HepG2 (cell line): ENCODE data around the gene TOGARAM1. TPM values are rescaled to one million over a fixed set of nuclear protein-coding genes. Genes with fewer than 3 reads are reported as not detected.

ENCODE experiments used
- ATAC-seq: fragments of 200-7000 bp; cut with Tn5 transposase; 3 replicates; pipeline ENCODE4 v1.9.1; 2020; ENCODE audit warnings: mild to moderate bottlenecking, moderate library complexity
- BruUV-seq: library from RNA; stranded (reverse); fragments of 400-500 nt; replicated peaks from 2 replicates; lab custom pipeline; 2021; lab: Mats Ljungman, UMichigan
- CTCF ChIA-PET: fragments of 300-600 bp; formaldehyde crosslinking; extraction: SDS; loops from one replicate; lab custom pipeline; 2021; ENCODE audit warnings: low total read pairs, inconsistent platforms, low intra/inter-chr PET ratio; lab: Yijun Ruan, JAX
- POLR2A ChIA-PET: fragments of 350-600 bp; sonication (Branson Sonifier 250); formaldehyde crosslinking; loops from one replicate; lab custom pipeline; 2020; ENCODE audit warnings: antibody characterized with exemption, inconsistent platforms; lab: Yijun Ruan, JAX
- DNase-seq: peaks from one replicate; pipeline ENCODE4 v3.0.0-alpha.2; 2015; ENCODE audit warnings: low spot score
- FAIRE-seq: peaks from 3 replicates; lab custom pipeline; 2011; peaks lifted over from hg19 to GRCh38; lab: Jason Lieb, UNC
- H2AFZ ChIP-seq: one replicate; pipeline ENCODE4 v1.6.1; 2011; ENCODE audit warnings: low read length, inconsistent platforms
- H3K27ac ChIP-seq: fragments of 300-600 bp; 3 replicates; pipeline ENCODE4 v1.8.0; 2011; ENCODE audit warnings: mixed run types, mild to moderate bottlenecking, mixed read lengths, low read length, inconsistent platforms; ENCODE audit not compliant: insufficient read depth; ENCODE audit errors: extremely low read length
- H3K27me3 ChIP-seq, 2 experiments: fragments of 200-600 bp in 1 of 2; 2 replicates in 1 of 2; 3 replicates in 1 of 2; pipeline versions ENCODE4 v1.6.0 to v1.8.0; 2011; ENCODE audit warnings: low read length in 2 of 2, mild to moderate bottlenecking in 2 of 2, moderate library complexity in 2 of 2, inconsistent platforms in 1 of 2; ENCODE audit not compliant: insufficient read depth in 2 of 2, control insufficient read depth in 1 of 2
- H3K36me3 ChIP-seq, 2 experiments: fragments of 200-600 bp in 1 of 2; replicated peaks in 1 of 2; 2 replicates in 1 of 2; 3 replicates in 1 of 2; pipeline versions ENCODE4 v1.5.1 to v1.8.0; 2011; ENCODE audit warnings: low read length in 2 of 2, inconsistent platforms in 1 of 2; ENCODE audit not compliant: insufficient read depth in 2 of 2, control insufficient read depth in 1 of 2
- H3K4me1 ChIP-seq: 2 replicates; pipeline ENCODE4 v1.5.1; 2012; ENCODE audit warnings: low read length, inconsistent platforms; ENCODE audit not compliant: insufficient read depth
- H3K4me2 ChIP-seq: 2 replicates; pipeline ENCODE4 v1.6.0; 2011; ENCODE audit warnings: low read depth, low read length, inconsistent platforms
- H3K4me3 ChIP-seq, 3 experiments: fragments of 200-600 bp in 1 of 3; sonication (generic), shearing (Covaris generic) in 1 of 3; replicated peaks in 1 of 3; 2 replicates each; pipeline ENCODE4 v1.5.1; 2011 to 2016; ENCODE audit warnings: low read length in 3 of 3, inconsistent platforms in 2 of 3, low read depth in 2 of 3, mild to moderate bottlenecking in 2 of 3, control low read depth in 1 of 3, mixed read lengths in 1 of 3; ENCODE audit not compliant: insufficient read depth in 1 of 3
- H3K79me2 ChIP-seq: one replicate; pipeline ENCODE4 v1.6.1; 2011; ENCODE audit warnings: low read length, inconsistent platforms; ENCODE audit not compliant: insufficient read depth
- H3K9ac ChIP-seq: 2 replicates; pipeline ENCODE4 v1.6.0; 2011; ENCODE audit warnings: mild to moderate bottlenecking, low read depth, low read length, inconsistent platforms; ENCODE audit not compliant: insufficient read depth
- H3K9me3 ChIP-seq: 2 replicates; pipeline ENCODE4 v1.5.1; 2012; ENCODE audit warnings: mild to moderate bottlenecking, low read length
- H4K20me1 ChIP-seq: 2 replicates; pipeline ENCODE4 v1.6.0; 2011; ENCODE audit warnings: inconsistent platforms, mild to moderate bottlenecking, low read length, moderate library complexity; ENCODE audit not compliant: insufficient read depth
- ATF7 ChIP-seq, 2 experiments: fragments of 450-650 bp in 1 of 2; sonication (generic) in 1 of 2; formaldehyde crosslinking in 1 of 2; IDR thresholded peaks; 2 replicates each; pipeline versions ENCODE4 v1.4.0 to v1.6.1; 2016 to 2020; ENCODE audit warnings: antibody characterized with exemption in 1 of 2, mild to moderate bottlenecking in 1 of 2, missing genetic modification reagents in 1 of 2
- CREB1 ChIP-seq, 2 experiments: fragments of 450-650 bp in 1 of 2; IDR thresholded peaks; 2 replicates each; pipeline ENCODE4 v1.6.1; 2016 to 2017; ENCODE audit warnings: control low read depth in 1 of 2, mild to moderate bottlenecking in 1 of 2, missing compliant biosample characterization in 1 of 2, missing genetic modification characterization in 1 of 2
- JUNB ChIP-seq: sonication (generic); formaldehyde crosslinking; IDR thresholded peaks from 2 replicates; pipeline ENCODE4 v1.8.0; 2022; ENCODE audit warnings: missing genetic modification reagents, mild to moderate bottlenecking, borderline replicate concordance
- NBN ChIP-seq: fragments of 450-650 bp; conservative IDR thresholded peaks from 2 replicates; pipeline ENCODE4 v1.6.1; 2017
- ZNF12 ChIP-seq: sonication (generic); formaldehyde crosslinking; IDR thresholded peaks from 2 replicates; pipeline ENCODE4 v1.5.0; 2020; ENCODE audit warnings: missing genetic modification reagents
- ZNF292 ChIP-seq: sonication (generic); formaldehyde crosslinking; IDR thresholded peaks from 2 replicates; pipeline ENCODE4 v1.8.1; 2022; ENCODE audit warnings: mild to moderate bottlenecking, low read depth, missing genetic modification reagents, borderline replicate concordance
- ZSCAN22 ChIP-seq: sonication (generic); formaldehyde crosslinking; IDR thresholded peaks from 2 replicates; pipeline ENCODE4 v1.4.0; 2020; ENCODE audit warnings: mild to moderate bottlenecking, missing genetic modification reagents
- in situ Hi-C: cut with HindIII; loops from 2 replicates; pipeline ENCODE4 v1.10.0; 2017; ENCODE audit warnings: low pct_unique_long_range_greater_than_20kb; ENCODE audit not compliant: extremely low pct_ligation_motif_present
- intact Hi-C: fragments of 100-400 bp; cut with micrococcal nuclease; formaldehyde crosslinking; loops from one replicate; pipeline ENCODE4 v1.10.0; 2022; ENCODE audit not compliant: unreplicated experiment
- polyA plus RNA-seq, 8 experiments: library from polyadenylated mRNA; depleted of rRNA in 3 of 8; stranded (reverse) in 7 of 8; unstranded in 1 of 8; fragments of >200 nt; fragmentation: Illumina TruSeq in 4 of 8; extraction: Trizol in 4 of 8; gene quantifications; 2 replicates each; pipeline versions ENCODE4 v1.2.1 to v1.2.3, GENCODE V29; 2011 to 2016; ENCODE audit warnings: low read depth in 4 of 8, missing spikeins in 1 of 8, mixed read lengths in 1 of 8; ENCODE audit not compliant: insufficient read depth in 1 of 8
- total RNA-seq, 5 experiments: library from RNA; depleted of rRNA; stranded (reverse); fragments of >200 nt; fragmentation: Illumina TruSeq; extraction: Trizol; gene quantifications; 2 replicates each; pipeline ENCODE4 v1.2.3, GENCODE V29; 2016; ENCODE audit warnings: low read depth in 1 of 5
- TF ChIP-seq, protein P1 (sequence below): sonication (generic); formaldehyde crosslinking; IDR thresholded peaks from 2 replicates; pipeline ENCODE4 v1.8.0; 2022; ENCODE audit warnings: mild to moderate bottlenecking, missing genetic modification reagents, moderate library complexity
- TF ChIP-seq, protein P2 (sequence below): IDR thresholded peaks from 2 replicates; pipeline ENCODE4 v1.6.1; 2016; ENCODE audit warnings: missing compliant biosample characterization, missing genetic modification reagents, borderline replicate concordance

Gene TOGARAM1
- total and polyA plus RNA-seq, 2 of the 13 experiments (the other 11 are each of a cell fraction or from before 2014, with no cell fraction given) = 5.6 to 9.8 TPM

DNA sequence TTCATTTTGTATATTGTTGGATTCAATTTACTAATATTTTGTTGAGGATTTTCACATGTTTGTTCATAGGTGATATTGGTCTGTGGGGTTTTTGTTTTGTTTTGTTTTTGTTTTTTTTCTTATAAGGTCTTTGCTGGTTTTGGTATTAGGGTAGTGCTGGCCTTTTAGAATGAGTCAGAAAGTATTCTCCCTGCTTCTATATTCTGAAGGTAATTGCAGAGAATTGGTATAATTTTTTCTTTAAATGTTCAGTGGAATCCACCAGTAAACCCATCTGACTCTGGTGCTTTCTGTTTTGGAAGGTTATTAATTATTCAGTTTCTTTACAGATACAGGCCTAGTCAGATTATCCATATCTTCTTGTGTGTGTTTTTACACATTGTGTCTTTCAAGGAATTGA lies 8.9 kb downstream of the TOGARAM1 start:
- DNase-seq (no peak), ATAC-seq (no peak), FAIRE-seq (no peak)
- POLR2A ChIA-PET = no interaction called here
- Histone ChIP-seq H3K27me3 (no peaks in the 10 kb centered on the region), H4K20me1 (no peaks in the 10 kb centered on the region), H3K79me2 (peaks cover 90% of the 10 kb centered on the region), H3K27ac (no peak overlapping the region), H3K4me3 (no peak overlapping the region), H3K9ac (no peak overlapping the region), H3K4me1 (peaks cover 31% of the 10 kb centered on the region), H3K9me3 (peaks cover 9% of the 10 kb centered on the region; the same call in 1 of the 2 replicates), H2AFZ (no peak overlapping the region), H3K36me3 (no peaks in the 10 kb centered on the region), H3K4me2 (no peak overlapping the region)
- no TSS peak for BruUV-seq
- TF ChIP-seq ZSCAN22 (CRISPR knock-in tag) = no peak
- no peak for TF ChIP-seq NBN
- no peak for TF ChIP-seq CREB1 (IDR thresholded peaks at IDR 0.05)
- TF ChIP-seq CREB1 (CRISPR knock-in tag; IDR thresholded peaks at IDR 0.05) = no peak
- TF ChIP-seq, protein P1, sequence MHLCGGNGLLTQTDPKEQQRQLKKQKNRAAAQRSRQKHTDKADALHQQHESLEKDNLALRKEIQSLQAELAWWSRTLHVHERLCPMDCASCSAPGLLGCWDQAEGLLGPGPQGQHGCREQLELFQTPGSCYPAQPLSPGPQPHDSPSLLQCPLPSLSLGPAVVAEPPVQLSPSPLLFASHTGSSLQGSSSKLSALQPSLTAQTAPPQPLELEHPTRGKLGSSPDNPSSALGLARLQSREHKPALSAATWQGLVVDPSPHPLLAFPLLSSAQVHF (CRISPR knock-in tag) = no peak
- TF ChIP-seq ZNF12 = no peak
- TF ChIP-seq, protein P2, sequence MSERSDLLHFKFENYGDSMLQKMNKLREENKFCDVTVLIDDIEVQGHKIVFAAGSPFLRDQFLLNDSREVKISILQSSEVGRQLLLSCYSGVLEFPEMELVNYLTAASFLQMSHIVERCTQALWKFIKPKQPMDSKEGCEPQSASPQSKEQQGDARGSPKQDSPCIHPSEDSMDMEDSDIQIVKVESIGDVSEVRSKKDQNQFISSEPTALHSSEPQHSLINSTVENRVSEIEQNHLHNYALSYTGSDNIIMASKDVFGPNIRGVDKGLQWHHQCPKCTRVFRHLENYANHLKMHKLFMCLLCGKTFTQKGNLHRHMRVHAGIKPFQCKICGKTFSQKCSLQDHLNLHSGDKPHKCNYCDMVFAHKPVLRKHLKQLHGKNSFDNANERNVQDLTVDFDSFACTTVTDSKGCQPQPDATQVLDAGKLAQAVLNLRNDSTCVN (CRISPR knock-in tag) = no peak
- no peak for TF ChIP-seq ATF7 (IDR thresholded peaks at IDR 0.05)
- no peak for TF ChIP-seq ATF7 (CRISPR knock-in tag; IDR thresholded peaks at IDR 0.05)
- TF ChIP-seq JUNB (CRISPR knock-in tag) = no peak
- no peak for TF ChIP-seq ZNF292 (CRISPR knock-in tag)
- intact Hi-C loops = no loop called here
- CTCF ChIA-PET = no interaction called here
- in situ Hi-C loops = no loop called here
